Measurements from ENCODE around the gene CPEB4. TPM values are rescaled to one million over a fixed set of nuclear protein-coding genes. Genes with fewer than 3 reads are reported as not detected.

Gene CPEB4
- total and polyA plus RNA-seq, 10 donors: 2.3 to 107 (median 81.0) TPM

GRCh38 chr5:173888473-173889131 lies 453 bp downstream of the CPEB4 start:
- Histone ChIP-seq H3K36me3 (no peaks in the 10 kb centered on the region), H3K4me3 (peak overlapping the region; percentile 58 to 81 (median 74)), H3K9me3 (no peaks in the 10 kb centered on the region), H3K27me3 (replicated peaks in 1 of 7) (no peaks in the 10 kb centered on the region), H3K27ac (peak overlapping the region; percentile 75 to 98 (median 92)), H3K4me1 (peaks cover 41 to 92% (median 86%) of the 10 kb centered on the region in 6 donors)
- no peak for TF ChIP-seq CTCF (IDR thresholded peaks at IDR 0.05 in 8 of 11, conservative IDR thresholded peaks at IDR 0.05 in 3 of 11)
- TF ChIP-seq POLR2AphosphoS5 (IDR thresholded peaks at IDR 0.05): no peak
- TF ChIP-seq POLR2A (IDR thresholded peaks at IDR 0.05): no peak
- peak; percentile 91 for DNase-seq
- intact Hi-C loops (cut with DNase I; ENCODE audit: low total_unique reads): no loop called here
- WGBS, 5 donors: 1 to 2% (median 1%) methylated on average over 34 to 37 of the region's 37 CpGs

DNA sequence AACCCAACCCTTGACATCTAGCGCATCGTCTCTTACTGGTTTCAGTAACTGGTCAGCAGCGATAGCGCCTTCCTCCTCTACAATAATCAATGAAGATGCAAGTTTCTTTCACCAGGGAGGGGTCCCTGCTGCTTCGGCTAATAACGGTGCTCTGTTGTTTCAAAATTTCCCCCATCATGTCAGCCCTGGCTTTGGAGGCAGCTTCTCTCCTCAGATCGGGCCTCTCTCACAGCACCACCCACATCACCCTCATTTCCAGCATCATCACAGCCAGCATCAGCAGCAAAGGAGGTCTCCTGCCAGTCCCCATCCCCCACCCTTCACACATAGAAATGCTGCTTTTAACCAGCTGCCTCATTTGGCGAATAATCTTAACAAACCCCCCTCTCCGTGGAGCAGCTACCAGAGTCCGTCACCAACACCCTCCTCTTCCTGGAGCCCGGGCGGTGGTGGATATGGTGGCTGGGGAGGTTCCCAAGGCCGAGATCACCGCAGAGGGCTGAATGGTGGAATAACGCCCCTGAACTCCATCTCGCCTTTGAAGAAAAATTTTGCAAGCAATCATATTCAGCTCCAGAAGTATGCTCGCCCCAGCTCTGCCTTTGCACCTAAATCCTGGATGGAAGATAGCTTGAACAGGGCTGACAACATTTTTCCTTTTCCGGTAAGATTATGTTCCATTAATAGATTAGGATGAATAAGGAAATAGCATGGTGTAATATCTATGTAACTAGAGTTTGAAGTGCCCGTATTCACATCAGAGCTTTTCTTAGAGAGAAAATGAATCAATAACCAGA lies 2.2 kb downstream of the CPEB4 start:
- H3K4me3 ChIP-seq: peak overlapping the region; percentile 58 to 81 (median 74)
- WGBS, 5 donors: 48 to 74% (median 62%) methylated on average over 19 of the region's 19 CpGs
- no peak for DNase-seq
- H3K4me1 ChIP-seq: peaks cover 32 to 92% (median 86%) of the 10 kb centered on the region in 6 donors
- peaks cover 0 to 10% (median 0%) of the 10 kb centered on the region in 6 donors for H3K36me3 ChIP-seq
- no peaks in the 10 kb centered on the region for H3K27me3 ChIP-seq (replicated peaks in 1 of 7)
- H3K9me3 ChIP-seq: no peaks in the 10 kb centered on the region
- intact Hi-C loops (cut with DNase I; ENCODE audit: low total_unique reads): no loop called here
- TF ChIP-seq POLR2A (IDR thresholded peaks at IDR 0.05) (no peak), CTCF (IDR thresholded peaks at IDR 0.05 in 8 of 11, conservative IDR thresholded peaks at IDR 0.05 in 3 of 11) (no peak), POLR2AphosphoS5 (IDR thresholded peaks at IDR 0.05) (peak in 2 of 3 donors; percentile 35 to 71)
- H3K27ac ChIP-seq: peak overlapping the region; percentile 29 to 98 (median 92)

DNA sequence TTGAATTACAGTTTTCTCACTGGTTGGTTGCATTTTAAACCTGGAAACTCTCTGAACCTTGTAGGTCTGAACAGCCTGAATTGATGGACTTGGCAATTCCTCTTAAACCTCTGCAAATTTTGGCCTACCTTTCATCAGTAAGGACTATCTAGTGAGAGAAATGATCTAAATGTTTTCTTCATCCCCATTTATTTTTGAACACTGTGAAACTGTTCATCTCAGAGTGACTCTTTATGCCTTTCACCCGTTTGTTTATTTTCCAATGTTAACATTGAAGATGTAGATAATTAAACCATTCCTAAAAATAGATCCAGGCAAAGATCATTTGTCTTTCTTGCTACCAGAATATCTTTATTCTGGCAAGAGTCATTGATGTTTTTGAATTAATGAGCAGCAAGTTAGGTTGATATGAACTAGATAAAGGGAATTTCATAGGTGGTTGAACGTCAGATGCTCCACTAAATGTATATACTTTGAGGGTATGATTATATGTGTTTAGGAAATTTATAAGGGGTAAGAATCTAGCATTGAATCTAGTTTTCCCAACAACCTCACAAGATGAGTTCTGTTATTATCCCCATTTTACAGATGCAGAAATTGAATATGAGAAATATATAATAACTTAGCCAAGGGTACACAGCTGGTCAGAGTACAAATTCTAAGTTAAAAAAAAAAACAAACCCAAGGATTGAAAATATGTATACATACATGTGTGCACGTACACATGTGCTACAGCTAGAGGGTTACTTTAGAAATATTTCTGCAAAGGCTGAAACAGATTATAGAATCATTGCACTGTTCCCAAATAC lies 3.4 kb downstream of the CPEB4 start:
- Histone ChIP-seq H3K27me3 (replicated peaks in 1 of 7) (no peaks in the 10 kb centered on the region), H3K4me3 (peak overlapping the region; percentile 58 to 81 (median 74)), H3K27ac (peak overlapping the region; percentile 23 to 98 (median 92)), H3K36me3 (peaks cover 0 to 10% (median 0%) of the 10 kb centered on the region in 6 donors), H3K4me1 (peaks cover 31 to 92% (median 83%) of the 10 kb centered on the region in 6 donors), H3K9me3 (no peaks in the 10 kb centered on the region)
- 53 to 76% (median 69%) methylated on average over 3 of the region's 3 CpGs for WGBS, 5 donors
- intact Hi-C loops (cut with DNase I; ENCODE audit: low total_unique reads): no loop called here
- TF ChIP-seq CTCF (IDR thresholded peaks at IDR 0.05 in 8 of 11, conservative IDR thresholded peaks at IDR 0.05 in 3 of 11) (no peak), POLR2AphosphoS5 (IDR thresholded peaks at IDR 0.05) (no peak), POLR2A (IDR thresholded peaks at IDR 0.05) (no peak)
- no peak for DNase-seq
